ENCODE data around the gene TTC3.

DNA sequence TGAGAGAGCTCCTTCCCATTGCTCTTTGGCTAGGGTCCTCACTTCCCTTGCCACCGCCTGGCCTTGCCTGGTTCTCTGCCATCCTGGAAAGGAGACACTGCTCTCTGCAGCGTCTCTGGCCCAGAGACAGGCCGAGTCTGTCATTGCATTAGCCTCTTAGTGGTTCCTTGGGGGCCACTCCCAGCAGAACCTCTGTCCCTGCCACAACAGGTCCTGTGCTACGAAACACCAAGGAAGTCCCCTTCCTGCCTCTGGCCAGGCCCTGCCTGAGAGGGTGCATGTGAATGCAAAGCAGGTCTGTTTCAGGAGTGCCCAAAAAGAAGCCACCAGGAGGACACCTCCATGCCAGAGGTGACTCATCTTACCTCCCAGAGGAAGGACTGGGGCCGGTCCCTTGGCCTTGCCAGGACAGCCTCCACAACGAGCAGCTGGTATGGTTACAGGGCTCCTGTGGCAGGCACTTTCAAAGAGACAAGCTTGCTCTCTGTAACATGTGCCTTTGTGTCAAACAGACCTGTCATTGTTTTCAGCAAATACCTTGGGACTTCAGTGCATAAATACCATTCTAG, 134.5 kb downstream of the TTC3 start:
- TF ChIP-seq, protein P1, sequence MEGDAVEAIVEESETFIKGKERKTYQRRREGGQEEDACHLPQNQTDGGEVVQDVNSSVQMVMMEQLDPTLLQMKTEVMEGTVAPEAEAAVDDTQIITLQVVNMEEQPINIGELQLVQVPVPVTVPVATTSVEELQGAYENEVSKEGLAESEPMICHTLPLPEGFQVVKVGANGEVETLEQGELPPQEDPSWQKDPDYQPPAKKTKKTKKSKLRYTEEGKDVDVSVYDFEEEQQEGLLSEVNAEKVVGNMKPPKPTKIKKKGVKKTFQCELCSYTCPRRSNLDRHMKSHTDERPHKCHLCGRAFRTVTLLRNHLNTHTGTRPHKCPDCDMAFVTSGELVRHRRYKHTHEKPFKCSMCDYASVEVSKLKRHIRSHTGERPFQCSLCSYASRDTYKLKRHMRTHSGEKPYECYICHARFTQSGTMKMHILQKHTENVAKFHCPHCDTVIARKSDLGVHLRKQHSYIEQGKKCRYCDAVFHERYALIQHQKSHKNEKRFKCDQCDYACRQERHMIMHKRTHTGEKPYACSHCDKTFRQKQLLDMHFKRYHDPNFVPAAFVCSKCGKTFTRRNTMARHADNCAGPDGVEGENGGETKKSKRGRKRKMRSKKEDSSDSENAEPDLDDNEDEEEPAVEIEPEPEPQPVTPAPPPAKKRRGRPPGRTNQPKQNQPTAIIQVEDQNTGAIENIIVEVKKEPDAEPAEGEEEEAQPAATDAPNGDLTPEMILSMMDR (IDR thresholded peaks at IDR 0.05; ENCODE audit: low read length) = no peak
- TF ChIP-seq EZH2 (optimal IDR thresholded peaks at IDR 0.05; ENCODE audit: low read depth, low read length) = no peak

All from MM.1S (cell line).